Nephron progenitor cell (in vitro differentiated cells): Measurements from ENCODE around the gene INTS15.
"Not testable (repeated sequence)": the region's sequence is repeated elsewhere in the genome, so short reads cannot be mapped to it uniquely, and the experiment has no call there.

Source experiments
- DNase-seq: peaks from one replicate; pipeline ENCODE4 v3.0.0; 2021
- H3K27ac Mint-ChIP-seq: 2 replicates; pipeline ENCODE4 v1.8.0; 2021; ENCODE audit warnings: mild to moderate bottlenecking, moderate library complexity, mixed read lengths
- H3K27me3 Mint-ChIP-seq: 2 replicates; pipeline ENCODE4 v1.8.0; 2021; ENCODE audit warnings: mild to moderate bottlenecking, low read depth, mixed read lengths; ENCODE audit not compliant: poor library complexity
- H3K36me3 Mint-ChIP-seq: 2 replicates; pipeline ENCODE4 v1.8.0; 2021; ENCODE audit warnings: low read depth, mixed read lengths
- H3K4me1 Mint-ChIP-seq: 2 replicates; pipeline ENCODE4 v1.8.0; 2021; ENCODE audit warnings: mixed read lengths
- H3K4me3 Mint-ChIP-seq: 2 replicates; pipeline ENCODE4 v1.8.0; 2021; ENCODE audit warnings: mild to moderate bottlenecking, moderate library complexity, mixed read lengths
- H3K9me3 Mint-ChIP-seq: 2 replicates; pipeline ENCODE4 v1.8.0; 2021; ENCODE audit warnings: mild to moderate bottlenecking, moderate library complexity, mixed read lengths
- TF ChIP-seq, protein P1 (sequence below): fragments of 200-600 bp; sonication (generic); IDR thresholded peaks from 2 replicates; pipeline ENCODE4 v1.5.0; 2021; ENCODE audit warnings: antibody characterized with exemption

The INTS15 gene

DNA sequence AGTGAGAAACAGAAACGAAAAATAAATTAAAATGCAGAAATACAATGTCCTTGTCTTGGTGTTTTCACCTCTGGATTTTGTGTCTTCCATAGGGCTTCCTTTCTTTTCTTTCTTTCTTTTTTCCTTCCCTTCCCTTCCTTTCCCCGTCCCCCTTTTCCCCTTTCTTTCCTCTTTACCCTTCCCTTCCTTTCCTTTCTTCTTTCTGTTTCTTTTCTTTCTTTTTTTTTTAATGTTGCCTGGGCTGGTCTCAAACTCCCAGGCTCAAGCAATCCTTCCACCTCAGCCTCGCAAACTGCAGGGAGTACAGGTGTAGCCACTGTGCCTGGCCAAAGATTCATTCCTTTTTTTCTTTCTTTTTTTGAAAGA, 34.4 kb downstream of the INTS15 start:
- TF ChIP-seq, protein P1, sequence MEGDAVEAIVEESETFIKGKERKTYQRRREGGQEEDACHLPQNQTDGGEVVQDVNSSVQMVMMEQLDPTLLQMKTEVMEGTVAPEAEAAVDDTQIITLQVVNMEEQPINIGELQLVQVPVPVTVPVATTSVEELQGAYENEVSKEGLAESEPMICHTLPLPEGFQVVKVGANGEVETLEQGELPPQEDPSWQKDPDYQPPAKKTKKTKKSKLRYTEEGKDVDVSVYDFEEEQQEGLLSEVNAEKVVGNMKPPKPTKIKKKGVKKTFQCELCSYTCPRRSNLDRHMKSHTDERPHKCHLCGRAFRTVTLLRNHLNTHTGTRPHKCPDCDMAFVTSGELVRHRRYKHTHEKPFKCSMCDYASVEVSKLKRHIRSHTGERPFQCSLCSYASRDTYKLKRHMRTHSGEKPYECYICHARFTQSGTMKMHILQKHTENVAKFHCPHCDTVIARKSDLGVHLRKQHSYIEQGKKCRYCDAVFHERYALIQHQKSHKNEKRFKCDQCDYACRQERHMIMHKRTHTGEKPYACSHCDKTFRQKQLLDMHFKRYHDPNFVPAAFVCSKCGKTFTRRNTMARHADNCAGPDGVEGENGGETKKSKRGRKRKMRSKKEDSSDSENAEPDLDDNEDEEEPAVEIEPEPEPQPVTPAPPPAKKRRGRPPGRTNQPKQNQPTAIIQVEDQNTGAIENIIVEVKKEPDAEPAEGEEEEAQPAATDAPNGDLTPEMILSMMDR: no peak
- DNase-seq: no peak
- Mint-ChIP-seq H3K36me3 (peaks cover 15% of the 10 kb centered on the region), H3K27me3 (no peaks in the 10 kb centered on the region), H3K9me3 (no peaks in the 10 kb centered on the region), H3K4me3 (no peak overlapping the region), H3K4me1 (peaks cover 6% of the 10 kb centered on the region), H3K27ac (peak overlapping the region; percentile 29)

DNA sequence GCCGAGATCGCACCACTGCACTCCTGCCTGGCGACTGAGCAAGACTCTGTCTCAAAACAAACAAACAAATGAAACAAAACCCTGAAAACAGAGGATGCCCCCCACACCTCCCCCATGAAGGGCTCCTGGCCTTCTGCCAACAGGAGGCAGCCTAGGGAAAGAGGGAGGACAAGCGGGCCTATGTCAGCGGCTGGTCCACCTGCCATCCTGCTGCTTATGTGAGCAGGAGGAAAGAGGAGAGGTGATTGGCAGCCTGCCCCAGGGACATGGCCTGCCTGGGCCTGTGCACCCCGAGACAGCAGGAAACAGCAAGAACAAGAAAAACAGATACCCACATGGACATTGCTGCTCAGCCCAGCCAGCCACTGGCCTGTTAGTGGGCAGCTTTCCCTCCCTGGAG, 38.2 kb downstream of the INTS15 start:
- Mint-ChIP-seq H3K4me3 (no peak overlapping the region), H3K4me1 (peaks cover 18% of the 10 kb centered on the region), H3K36me3 (peaks cover 3% of the 10 kb centered on the region), H3K27me3 (no peaks in the 10 kb centered on the region), H3K27ac (no peak overlapping the region), H3K9me3 (no peaks in the 10 kb centered on the region)
- TF ChIP-seq, protein P1: no peak
- no peak for DNase-seq

GRCh38 chr7:6630007-6630849, 40.4 kb downstream of the INTS15 start:
- peaks cover 21% of the 10 kb centered on the region for H3K4me1 Mint-ChIP-seq
- H3K36me3 Mint-ChIP-seq: no peaks in the 10 kb centered on the region
- DNase-seq: no peak
- H3K4me3 Mint-ChIP-seq: no peak overlapping the region
- H3K9me3 Mint-ChIP-seq: no peaks in the 10 kb centered on the region
- H3K27me3 Mint-ChIP-seq: peaks cover 6% of the 10 kb centered on the region
- TF ChIP-seq, protein P1: no peak
- H3K27ac Mint-ChIP-seq: peak overlapping the region; percentile 64

DNA sequence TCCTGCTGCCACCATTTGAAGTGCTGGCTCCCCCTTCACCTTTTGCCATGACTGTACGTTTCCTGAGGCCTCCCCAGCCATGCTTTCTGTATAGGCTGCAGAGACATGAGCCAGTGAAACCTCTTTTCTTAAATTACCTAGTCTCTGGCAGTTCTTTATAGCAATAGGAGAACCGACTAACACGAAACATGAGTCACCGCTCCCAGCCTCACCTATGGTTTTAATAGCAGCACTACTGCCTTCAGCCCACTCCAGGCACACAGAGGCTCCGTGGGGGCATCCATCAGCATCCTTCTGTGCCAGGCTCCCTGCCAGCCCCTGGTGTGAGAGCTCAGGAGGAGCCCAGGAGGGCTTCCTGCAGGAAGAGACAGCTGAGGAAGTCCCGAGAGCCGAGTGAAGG, 41.8 kb downstream of the INTS15 start:
- Mint-ChIP-seq H3K4me3 (no peak overlapping the region), H3K27me3 (peaks cover 6% of the 10 kb centered on the region), H3K4me1 (peaks cover 28% of the 10 kb centered on the region), H3K27ac (peak overlapping the region; percentile 55), H3K9me3 (no peaks in the 10 kb centered on the region), H3K36me3 (no peaks in the 10 kb centered on the region)
- TF ChIP-seq, protein P1: no peak
- no peak for DNase-seq

DNA sequence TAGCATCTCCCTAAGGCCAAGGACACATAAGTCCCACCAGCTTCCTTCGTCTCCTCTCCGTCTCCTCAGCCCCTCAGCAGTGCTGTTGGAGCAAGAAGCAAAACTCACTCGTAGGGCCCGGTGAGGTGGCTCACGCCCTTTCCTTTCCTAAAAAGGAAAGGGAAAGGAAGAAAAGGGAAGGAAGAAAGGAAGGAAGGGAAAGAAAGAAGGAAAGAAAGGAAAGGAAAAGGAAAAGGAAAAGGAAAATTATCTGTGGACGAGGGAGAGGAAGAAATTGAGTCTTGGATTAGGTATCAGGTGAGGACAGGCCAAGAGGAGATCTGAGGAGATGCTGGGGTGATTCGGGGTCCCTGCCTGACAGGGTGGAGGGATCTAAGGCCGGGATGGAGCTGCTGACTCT, 44.2 kb downstream of the INTS15 start:
- Mint-ChIP-seq H3K36me3 (peaks cover 8% of the 10 kb centered on the region), H3K4me1 (peaks cover 36% of the 10 kb centered on the region), H3K9me3 (peaks cover under 1% of the 10 kb centered on the region), H3K27ac (no peak overlapping the region), H3K4me3 (peak overlapping the region; percentile 6), H3K27me3 (peaks cover 6% of the 10 kb centered on the region)
- DNase-seq: no peak
- TF ChIP-seq, protein P1: no peak

DNA sequence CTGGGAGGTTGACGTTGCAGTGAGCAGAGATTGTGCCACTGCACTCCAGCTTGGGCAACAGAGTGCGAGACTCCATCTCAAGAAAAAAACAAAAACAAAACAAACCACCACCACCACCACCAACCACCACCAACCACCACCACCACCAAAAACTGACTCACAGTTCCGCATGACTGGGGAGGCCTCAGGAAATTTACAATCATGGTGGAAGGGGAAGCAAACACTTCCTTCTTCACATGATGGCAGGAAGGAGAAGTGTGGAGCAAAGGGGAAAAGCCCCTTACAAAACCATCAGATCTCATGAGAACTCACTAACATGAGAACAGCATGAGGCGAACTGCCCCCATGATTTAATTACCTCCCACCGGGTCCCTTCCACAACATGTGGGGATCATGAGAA, 45.1 kb downstream of the INTS15 start:
- Mint-ChIP-seq H3K4me3 (peak overlapping the region; percentile 56), H3K4me1 (peaks cover 44% of the 10 kb centered on the region), H3K36me3 (peaks cover 17% of the 10 kb centered on the region)
- not testable (repeated sequence) for H3K27me3 Mint-ChIP-seq, DNase-seq, H3K9me3 Mint-ChIP-seq, H3K27ac Mint-ChIP-seq
